GM12874 (cell line): ENCODE measurements around the gene MMP24.

ENCODE experiments used
- CTCF ChIP-seq: IDR thresholded peaks from 2 replicates; pipeline ENCODE4 v1.5.1; 2011; ENCODE audit warnings: low read depth, mild to moderate bottlenecking, control low read depth, low read length, moderate library complexity; ENCODE audit not compliant: insufficient read depth

The MMP24 gene

GRCh38 chr20:35283441-35284266, 57.2 kb downstream of the MMP24 start:
- TF ChIP-seq CTCF, result no peak

- TF ChIP-seq CTCF, result no peak
Observed at GRCh38 chr20:35284267-35284991, 57.9 kb downstream of the MMP24 start, which contains the start of gene EIF6. Gene EIF6 (minus strand): TSS chr20:35284772. CDS start chr20:35284487, 285 bp downstream.

GRCh38 chr20:35284992-35285805, 58.7 kb downstream of the MMP24 start:
- TF ChIP-seq CTCF, result no peak

GRCh38 chr20:35285806-35286076, 59.3 kb downstream of the MMP24 start:
- no peak for TF ChIP-seq CTCF

- TF ChIP-seq CTCF, result no peak
Observed at GRCh38 chr20:35286077-35286898, 59.8 kb downstream of the MMP24 start.

- TF ChIP-seq CTCF, result no peak
Observed at GRCh38 chr20:35286899-35287508, 60.5 kb downstream of the MMP24 start.
